Breast epithelium (tissue), 3 donors: Measurements from ENCODE around the gene GGA3.

Source experiments
- POLR2AphosphoS5 ChIP-seq, 3 donors: sonication (generic); formaldehyde crosslinking; IDR thresholded peaks; one replicate each; pipeline ENCODE4 v1.6.1; 2017; ENCODE audit warnings: antibody characterized with exemption in 3 of 3
- TF ChIP-seq, protein P1 (sequence below), 3 donors: fragments of 450-650 bp; IDR thresholded peaks; one replicate each; pipeline ENCODE4 v1.5.1; 2016 to 2017; ENCODE audit warnings: antibody characterized with exemption in 3 of 3, mild to moderate bottlenecking in 3 of 3, moderate library complexity in 3 of 3

DNA sequence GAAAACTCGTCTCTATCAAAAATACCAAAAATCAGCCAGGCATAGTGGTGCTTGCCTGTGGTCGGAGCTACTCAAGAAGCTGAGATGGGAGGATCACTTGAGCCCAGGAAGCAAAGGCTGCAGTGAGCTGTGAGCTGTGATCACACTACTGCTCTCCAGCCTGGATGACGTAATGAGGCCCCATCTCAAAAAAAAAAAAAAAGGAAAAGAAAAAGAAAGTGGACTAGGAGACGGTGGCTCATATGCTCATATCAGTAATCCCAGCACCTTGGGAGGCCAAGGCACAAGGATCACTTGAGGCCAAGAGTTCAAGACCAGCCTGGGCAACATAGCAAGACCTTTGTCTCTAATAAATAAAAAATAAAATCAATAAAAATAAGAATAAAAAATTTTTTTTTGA is 69.8 kb downstream of the GGA3 start:
- TF ChIP-seq, protein P1, sequence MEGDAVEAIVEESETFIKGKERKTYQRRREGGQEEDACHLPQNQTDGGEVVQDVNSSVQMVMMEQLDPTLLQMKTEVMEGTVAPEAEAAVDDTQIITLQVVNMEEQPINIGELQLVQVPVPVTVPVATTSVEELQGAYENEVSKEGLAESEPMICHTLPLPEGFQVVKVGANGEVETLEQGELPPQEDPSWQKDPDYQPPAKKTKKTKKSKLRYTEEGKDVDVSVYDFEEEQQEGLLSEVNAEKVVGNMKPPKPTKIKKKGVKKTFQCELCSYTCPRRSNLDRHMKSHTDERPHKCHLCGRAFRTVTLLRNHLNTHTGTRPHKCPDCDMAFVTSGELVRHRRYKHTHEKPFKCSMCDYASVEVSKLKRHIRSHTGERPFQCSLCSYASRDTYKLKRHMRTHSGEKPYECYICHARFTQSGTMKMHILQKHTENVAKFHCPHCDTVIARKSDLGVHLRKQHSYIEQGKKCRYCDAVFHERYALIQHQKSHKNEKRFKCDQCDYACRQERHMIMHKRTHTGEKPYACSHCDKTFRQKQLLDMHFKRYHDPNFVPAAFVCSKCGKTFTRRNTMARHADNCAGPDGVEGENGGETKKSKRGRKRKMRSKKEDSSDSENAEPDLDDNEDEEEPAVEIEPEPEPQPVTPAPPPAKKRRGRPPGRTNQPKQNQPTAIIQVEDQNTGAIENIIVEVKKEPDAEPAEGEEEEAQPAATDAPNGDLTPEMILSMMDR (IDR thresholded peaks at IDR 0.05), result no peak
- no peak for TF ChIP-seq POLR2AphosphoS5 (IDR thresholded peaks at IDR 0.05)
